Activated CD4-positive, CD25-positive, alpha-beta regulatory T cell (primary cell): ENCODE measurements around the gene PSMB9.
"Not testable (repeated sequence)": the region's sequence is repeated elsewhere in the genome, so short reads cannot be mapped to it uniquely, and the experiment has no call there.

Source experiments
- DNase-seq, 4 experiments: peaks; one replicate each; lab custom pipeline; 2025; lab: John Stamatoyannopoulos, UW

Gene PSMB9

DNA sequence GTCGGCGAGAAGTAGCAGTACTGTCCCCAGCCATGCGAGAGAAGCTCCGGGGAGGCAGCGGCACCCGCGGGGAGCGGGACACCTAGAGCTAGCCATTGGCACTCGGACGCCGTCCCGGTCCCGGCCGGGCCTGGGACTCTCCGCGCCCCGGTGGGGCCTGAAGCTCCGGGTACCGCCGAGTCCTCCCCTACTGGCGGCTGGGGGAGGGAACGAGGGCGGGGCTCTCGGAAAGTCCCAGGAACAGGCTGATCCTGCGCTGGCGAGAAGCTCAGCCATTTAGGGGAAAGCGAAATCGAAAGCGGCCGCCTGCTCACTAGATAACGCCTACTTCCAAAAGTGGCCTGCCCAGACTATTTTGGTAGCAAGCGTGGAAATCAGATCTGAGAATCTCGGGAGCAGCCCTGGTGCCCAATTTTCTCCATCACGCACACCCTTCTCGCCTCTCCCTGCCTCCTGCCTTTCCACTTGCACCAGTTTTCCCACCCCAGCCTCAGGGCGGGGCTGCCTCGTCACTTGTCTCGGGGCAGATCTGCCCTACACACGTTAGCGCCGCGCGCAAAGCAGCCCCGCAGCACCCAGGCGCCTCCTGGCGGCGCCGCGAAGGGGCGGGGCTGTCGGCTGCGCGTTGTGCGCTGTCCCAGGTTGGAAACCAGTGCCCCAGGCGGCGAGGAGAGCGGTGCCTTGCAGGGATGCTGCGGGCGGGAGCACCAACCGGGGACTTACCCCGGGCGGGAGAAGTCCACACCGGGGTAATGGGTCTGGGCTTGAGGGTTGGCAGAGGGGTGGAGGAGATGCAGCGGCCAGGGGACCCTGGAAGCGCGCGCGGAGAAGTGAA lies at the start of gene PSMB9, which contains the start of gene TAP1:
PSMB9 (plus strand) TSS at position 652 of the 835 bp plus-strand sequence; CDS start at position 690, 38 bp downstream.
TAP1 (minus strand) TSS at position 164 of the 835 bp plus-strand sequence; CDS start at position 96, 68 bp downstream.
- peak; percentile 85 to 92 (median 90) for DNase-seq

DNA sequence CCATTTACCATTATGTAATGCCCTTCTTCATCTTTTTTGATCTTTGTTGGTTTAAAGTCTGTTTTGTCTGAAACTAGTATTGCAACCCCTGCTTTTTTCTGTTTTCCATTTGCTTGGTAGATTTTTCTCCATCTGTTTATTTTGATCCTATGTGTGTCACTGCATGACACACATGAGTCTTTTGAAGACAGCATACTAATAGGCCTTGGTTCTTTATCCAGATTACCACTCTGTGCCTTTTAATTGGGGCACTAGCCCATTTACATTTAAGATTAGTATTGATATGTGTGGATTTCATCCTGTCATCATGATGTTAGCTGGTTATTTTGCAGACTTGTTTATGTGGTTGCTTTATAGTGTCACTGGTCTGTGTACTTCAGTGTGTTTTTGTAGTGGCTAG lies 48.6 kb upstream of the PSMB9 start:
- not testable (repeated sequence) for DNase-seq

DNA sequence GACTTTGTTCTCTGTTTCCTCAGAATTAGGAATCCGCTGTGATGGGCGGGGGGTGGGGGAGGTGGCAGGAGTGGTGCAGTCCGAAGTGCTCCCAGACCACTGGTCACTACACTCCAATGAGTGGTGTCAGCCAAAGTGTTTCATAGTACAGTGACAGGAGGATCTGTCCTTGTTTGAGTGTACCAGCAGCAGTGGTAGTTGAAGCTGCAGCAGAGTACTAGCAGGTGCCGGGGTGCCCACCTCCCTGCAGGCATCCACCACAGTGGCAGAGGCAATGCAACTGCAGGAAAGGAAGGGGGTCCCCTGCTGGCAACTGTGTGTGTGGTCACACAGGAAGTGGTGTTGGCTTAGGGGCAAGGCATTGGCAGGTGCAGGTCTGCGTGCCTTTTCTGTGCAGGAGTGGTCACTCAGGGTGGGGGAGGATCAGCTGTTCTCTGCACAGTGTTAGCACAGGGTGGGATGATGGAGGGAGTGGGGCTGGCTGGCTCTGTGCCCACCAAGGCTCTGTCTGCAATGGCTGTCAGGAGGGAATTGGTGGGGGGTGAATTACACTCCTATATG lies 46.9 kb upstream of the PSMB9 start:
- DNase-seq: no peak

DNA sequence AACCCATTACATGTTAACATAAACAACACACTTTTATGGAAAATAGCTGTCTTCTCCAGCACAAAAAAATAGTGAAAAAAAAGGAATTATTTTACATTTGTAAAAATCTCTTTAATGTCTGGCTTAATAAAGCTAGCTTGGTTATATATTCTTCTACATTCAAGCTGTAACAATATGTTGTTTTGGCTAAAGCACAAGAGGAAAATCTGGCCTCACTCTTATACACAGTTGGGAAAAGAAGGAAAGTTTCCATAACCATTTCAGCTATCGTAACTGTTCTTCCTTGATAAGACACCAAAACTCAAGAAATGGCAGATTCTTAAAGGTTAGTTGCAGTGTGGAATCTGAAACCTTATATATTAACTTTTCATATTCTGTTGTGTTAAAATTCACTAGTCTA lies 44.8 kb upstream of the PSMB9 start:
- no peak for DNase-seq

DNA sequence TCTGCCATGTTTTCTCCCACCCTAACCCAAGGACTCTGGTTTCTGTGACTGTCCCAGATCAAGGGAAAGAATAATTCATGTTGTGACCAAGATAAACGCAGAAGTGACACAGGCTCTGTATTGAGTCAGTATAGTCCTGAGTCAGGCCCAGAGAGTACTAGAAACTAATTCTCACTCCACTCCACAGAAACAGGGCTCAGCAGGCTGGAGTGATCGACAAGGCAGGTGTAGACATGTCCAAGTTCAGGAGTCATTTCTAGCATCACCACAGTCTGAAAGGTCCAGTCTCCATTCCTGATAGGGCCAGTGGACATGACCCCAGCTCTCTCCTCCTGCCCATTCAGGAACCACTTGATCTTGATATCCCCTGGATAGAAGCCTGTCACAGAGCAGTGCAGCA lies 39.8 kb upstream of the PSMB9 start:
- no peak for DNase-seq

DNA sequence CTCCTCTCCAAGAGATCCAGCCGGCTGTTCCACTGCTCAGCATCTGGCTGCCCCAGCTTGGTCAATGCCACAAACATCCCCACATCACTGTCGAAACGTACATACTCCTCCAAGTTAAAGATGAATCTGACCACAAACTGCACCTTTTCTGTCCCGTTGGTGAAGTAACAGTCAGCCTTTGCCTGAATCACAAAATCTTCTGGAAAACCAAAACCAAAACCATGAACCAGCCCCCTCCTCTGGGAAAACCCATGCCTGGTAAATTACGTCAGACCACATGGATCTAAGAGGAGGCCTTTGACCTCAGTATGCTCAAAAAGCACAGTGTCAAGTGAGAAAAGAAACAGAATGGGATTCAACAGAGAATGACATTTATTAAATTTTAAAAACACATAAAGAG lies 38.9 kb upstream of the PSMB9 start:
- no peak for DNase-seq

GRCh38 chr6:32815996-32816395 lies 38.0 kb upstream of the PSMB9 start:
- no peak for DNase-seq

DNA sequence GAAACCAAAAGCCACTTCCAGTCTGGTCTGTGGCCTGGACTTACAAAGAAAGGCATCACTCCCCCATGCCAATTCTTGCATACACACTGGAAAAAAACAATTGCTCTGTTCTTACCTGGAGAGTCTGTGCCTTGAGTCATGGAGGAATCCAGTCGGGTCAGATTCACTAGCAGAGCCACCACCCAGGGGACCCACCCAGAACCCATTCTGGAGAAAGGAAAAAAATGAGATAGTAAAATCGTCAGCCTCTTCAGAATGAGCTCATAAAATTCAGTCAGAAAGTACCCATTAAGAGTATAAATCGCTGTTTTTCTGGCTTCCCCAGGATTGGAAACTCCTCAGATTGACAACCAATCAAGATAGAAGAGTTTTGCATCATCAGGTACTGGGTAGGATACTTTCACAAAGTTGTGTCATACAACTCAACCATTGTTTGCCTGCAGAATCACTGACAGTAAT lies 37.2 kb upstream of the PSMB9 start, which contains the start of gene HLA-DOB:
HLA-DOB (minus strand) TSS at position 257 of the 459 bp plus-strand sequence; CDS start at position 206, 51 bp downstream.
- DNase-seq: no peak

DNA sequence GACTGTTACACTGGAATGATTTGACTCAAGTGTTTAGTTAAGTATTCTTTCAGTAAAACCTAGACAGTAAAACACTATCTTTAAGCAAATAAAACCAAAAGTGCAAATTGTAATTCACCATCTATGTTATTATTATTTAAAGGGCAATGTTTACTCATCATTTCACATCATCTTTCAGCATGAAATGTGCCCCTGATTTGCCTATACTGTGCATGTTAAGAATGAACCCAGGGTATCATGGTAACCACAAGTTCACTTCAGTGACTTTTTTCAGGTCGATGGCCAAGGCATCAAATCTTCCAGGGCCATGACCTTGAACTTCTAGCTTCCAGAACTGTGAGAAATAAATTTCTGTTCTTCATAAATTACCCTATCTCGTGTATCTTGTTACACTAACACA lies 35.1 kb upstream of the PSMB9 start:
- DNase-seq: no peak

- DNase-seq: no peak
These were observed 34.3 kb upstream of the PSMB9 start for GRCh38 chr6:32819729-32820128.

GRCh38 chr6:32825966-32826365 lies 28.0 kb upstream of the PSMB9 start:
- no peak for DNase-seq

- no peak for DNase-seq
These were observed 27.0 kb upstream of the PSMB9 start for GRCh38 chr6:32827025-32827424.

GRCh38 chr6:32829495-32829894 lies 24.5 kb upstream of the PSMB9 start:
- DNase-seq: no peak

GRCh38 chr6:32830017-32830416 lies 24.0 kb upstream of the PSMB9 start:
- DNase-seq: no peak

DNA sequence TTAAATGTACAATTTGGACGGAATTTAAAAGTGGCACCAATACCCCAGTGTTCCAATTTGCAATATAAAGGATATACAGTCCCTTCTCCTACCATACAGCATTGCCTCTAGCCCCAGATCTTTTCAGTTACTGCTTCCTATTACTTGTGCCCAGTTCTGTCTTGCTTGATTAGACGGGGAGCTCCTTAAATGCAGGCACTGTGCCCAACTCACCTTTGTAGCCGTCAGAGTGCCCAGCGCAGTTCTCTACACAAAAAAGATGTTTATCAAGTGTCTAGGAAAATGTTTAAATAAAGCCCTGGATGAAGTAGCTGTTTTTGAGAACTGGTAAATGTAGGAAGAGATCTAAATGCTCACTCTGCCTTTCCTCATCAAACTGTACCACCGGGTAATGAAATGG lies 23.1 kb upstream of the PSMB9 start:
- DNase-seq: no peak

DNA sequence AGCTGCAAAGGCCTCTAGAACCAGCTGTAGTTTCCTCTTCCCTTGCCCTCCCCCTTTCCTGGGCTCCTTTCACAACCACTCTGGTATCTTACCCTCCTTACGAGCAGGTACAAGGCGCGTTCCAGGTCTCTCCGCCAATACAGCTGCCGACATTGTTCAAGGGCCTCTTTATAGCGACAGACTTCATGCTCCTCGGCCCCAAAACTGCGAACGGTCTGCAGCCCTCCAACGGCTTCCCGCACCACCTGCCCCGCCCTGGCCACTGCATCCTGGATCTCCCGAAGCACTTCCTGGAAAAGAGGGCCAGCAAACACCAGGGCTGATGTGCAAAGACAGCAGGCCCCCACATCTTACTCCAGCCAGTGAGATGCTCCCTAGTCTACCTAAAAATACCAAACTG lies 21.5 kb upstream of the PSMB9 start:
- no peak for DNase-seq

GRCh38 chr6:32833664-32834063 lies 20.3 kb upstream of the PSMB9 start:
- DNase-seq: no peak

GRCh38 chr6:32835167-32835893 lies 18.7 kb upstream of the PSMB9 start:
- no peak for DNase-seq

GRCh38 chr6:32836873-32837272 lies 17.1 kb upstream of the PSMB9 start:
- DNase-seq: no peak

DNA sequence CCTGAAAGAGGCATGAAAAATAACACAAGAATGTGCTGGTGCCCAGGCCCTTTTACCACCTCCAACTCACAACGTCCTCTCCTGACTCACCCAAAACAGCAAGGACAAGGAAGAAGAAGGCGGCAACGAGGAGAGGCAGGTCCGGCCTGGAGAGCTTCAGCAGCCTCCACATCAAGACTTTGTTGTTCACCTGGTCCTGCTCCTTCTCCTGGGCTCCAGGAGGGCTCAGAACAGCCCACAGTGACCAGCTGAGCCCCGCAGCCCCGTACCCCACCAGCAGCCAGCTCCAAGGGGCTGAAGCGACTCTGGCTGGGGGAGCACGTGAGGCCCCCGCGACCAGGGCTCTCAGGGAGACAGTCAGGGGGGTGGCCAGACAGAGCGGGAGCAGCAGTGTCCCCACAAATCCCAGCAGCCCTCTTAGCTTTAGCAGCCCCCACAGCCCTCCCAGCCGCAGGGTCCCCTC lies 16.3 kb upstream of the PSMB9 start:
- no peak for DNase-seq

DNA sequence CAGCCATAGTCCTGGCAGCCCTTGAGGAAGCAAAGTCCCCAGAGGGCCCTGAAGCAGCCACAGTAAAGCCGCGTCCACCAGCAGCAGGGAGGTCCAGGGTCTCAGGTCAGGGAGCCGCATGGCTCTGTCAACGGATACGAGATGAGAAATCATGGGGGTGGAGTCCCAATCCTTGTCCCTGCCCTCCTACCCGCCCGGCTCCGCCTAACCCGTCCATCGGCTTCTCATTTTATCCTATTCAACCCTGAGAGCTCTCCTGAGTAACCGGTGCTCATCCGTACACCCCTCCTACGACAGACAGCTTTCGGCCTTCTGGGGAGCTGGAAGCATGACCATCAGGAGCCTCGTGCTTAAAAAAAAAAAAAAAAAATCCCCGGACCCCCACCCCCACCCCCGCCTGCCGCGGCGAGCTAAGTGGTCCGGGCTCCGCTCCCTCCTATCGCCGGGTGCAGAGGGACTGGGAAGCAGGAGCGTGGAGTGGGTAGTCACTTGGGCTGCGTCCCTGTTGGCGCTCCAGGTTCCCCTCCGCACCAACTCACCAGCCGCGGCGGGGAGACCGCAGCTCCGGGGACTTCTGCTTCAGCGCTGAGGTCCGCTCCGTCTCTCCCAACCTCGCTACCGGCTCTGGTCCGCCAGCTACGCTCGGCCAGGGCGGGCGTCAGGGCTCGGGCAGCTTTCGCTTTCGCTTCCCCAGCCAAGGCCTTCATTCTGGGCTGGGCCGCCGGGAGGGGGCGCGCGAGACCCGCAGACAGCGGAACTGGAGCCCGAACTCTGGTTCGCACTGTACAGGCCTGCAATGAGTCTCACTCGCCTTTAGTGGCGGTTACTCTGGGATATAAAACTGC lies 15.7 kb upstream of the PSMB9 start, which contains the start of gene TAP2:
TAP2 (minus strand) TSS at position 626 of the 845 bp plus-strand sequence; CDS start at position 120, 506 bp downstream.
- peak; percentile 97 to 98 (median 98) for DNase-seq
